GM19438 (cell line): ENCODE results near the gene FOXP3.

Experiments
- ATAC-seq: cut with Tn5 transposase; IDR thresholded peaks from one replicate; pipeline ENCODE4 v1.9.1; 2021; ENCODE audit warnings: low read depth; ENCODE audit not compliant: unreplicated experiment

FOXP3 gene

DNA sequence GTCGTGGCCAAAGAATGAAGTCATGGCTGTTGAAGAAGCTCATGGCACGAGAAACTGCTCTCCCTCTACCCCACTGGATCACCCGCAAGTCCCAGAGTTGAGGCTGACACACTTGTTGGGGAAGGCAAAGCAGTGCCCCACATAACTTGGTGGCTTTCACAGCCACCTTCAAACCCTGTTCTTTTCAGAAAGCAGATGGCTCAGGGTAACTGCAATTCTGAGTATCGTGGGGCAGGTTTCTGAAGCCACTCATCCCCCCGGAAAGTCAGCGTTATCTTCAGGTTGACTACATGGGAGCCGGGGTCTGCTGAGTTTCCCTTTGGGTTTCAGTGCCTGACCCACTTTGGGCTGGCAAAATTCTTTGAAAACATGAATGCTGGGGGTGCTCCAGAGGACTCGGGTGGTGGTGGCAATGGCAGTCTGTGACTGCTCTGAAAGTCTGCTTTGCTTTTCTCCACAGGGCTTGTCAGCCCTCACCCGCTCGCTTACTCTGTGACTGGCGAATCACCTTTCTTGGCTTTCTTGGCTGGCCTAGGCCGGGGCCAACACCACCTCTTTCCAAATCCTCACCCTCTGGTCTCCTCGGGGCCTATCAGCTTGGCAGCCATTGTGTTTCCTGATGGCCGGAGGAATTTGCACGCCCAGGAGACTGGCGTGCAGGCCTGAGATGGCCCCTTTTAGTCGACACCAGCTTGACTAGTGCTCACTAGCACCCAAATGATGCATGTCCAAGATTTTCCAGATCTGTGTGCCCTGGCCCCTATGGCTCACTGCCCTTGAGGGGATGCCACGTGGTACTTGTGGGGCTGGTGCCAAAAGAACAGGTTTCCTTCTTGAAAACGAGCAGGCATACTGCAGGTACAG, 12.4 kb upstream of the FOXP3 start:
- no peak for ATAC-seq

DNA sequence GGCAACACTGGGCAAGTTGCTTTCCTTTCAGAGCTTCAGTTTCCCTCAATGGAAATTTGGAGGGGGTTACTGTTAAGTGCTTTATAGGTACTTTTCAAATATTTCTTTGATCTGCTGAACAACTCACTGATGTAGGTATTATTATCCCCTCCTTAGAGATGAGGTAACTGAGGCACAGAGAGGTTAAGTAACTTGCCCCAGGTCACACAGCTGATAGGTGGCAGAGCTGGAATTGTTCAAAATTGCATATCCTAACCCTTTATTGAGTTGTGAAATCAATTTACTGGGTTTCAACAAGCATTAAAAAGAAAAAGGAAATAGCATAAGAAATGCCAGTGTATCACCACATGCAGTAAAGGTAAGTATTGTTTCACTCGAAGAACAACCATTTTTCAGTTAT, 11.7 kb upstream of the FOXP3 start:
- no peak for ATAC-seq

DNA sequence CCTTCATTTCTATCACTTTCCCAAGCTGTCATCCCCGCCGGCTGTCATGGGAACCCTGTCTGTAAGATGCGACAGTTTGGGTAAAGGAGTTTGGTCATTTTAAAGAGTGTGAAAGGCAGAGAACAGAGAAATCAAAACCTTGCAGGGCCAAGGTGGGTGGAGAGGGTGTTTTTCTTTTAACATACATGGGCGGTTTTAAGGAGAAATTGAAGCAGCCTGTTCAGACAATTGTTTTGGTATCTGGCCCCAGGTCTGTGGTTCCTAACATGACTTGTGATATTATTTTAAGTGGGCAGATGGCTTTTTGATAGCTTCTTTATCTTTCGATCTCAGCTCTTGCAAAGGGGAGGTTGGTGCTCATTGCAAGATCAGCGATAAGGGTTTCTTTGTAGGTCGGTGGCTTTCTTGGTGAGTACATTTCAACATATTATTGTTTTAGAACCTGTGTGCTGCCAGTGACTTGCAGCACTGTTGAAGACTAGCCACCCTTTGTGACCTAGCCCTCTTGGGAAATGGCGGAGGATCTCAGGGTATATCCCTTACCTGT, 8.7 kb upstream of the FOXP3 start:
- ATAC-seq = no peak

DNA sequence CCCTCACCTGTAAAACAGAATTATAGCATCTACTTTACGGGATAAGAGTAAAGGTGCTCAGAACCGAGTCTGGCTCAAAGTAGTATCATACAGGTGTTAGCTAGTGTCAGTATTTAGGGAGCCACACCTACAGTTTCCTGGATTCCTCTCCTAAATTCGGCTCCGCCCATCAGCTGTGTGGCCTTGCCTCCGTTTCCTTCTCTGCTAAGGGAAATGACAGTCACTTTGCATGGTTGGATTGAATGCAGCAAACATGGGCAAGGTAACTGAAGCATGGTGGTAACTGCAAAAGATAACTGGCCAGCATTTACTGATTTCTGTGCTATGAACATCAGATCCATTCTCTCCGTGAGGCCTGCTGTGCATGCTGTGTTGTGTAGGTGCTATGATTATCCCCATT, 7.9 kb upstream of the FOXP3 start:
- ATAC-seq = no peak

DNA sequence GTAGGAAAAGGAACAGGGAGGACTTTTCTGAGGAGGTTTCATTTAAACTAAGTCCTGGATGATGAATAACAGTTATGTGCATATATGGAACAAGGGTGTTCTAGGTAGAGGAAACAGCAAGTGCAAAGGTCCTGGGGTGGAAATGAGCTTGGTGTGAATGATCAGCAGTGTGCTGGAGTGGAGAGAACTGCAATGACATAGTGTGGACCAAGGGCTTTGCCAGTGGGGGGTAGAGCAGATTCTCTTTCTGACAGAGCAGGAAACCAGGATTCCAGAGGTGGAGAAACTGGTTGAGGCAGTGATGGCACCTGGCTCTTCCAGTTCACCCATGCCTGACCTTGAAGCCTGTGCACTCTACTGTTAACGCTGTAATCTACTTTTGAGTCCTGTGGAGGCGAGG, 6.8 kb upstream of the FOXP3 start:
- ATAC-seq = no peak

DNA sequence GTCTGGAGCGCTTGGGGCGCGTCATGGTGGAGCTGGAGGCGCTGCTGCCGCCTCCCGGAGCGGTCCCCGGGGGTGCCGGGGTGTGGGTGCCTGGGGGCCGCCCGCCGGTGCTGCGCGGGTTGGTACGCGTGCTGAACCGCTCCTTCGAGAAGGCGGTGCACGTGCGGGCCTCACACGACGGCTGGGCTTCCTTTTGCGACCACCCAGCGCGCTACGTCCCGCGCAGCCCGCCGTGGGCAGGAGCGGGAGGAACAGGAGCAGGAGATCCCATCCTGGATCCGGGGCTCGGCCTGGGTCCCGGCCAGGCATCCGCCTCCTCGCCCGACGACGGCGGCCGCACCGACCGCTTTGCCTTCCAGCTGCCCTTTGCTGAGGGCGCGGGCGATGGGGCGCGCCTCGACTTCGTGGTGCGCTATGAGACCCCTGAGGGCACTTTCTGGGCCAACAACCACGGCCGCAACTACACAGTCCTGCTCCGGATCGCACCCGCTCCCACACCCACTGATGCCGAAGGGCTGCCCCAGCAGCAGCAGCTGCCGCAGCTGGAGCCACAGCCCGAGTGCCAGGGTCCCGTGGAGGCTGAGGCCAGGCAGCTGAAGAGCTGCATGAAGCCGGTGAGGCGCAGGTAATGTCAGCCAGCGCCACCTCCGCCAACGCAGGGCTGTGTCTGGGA, 5.9 kb upstream of the FOXP3 start:
- ATAC-seq = no peak

DNA sequence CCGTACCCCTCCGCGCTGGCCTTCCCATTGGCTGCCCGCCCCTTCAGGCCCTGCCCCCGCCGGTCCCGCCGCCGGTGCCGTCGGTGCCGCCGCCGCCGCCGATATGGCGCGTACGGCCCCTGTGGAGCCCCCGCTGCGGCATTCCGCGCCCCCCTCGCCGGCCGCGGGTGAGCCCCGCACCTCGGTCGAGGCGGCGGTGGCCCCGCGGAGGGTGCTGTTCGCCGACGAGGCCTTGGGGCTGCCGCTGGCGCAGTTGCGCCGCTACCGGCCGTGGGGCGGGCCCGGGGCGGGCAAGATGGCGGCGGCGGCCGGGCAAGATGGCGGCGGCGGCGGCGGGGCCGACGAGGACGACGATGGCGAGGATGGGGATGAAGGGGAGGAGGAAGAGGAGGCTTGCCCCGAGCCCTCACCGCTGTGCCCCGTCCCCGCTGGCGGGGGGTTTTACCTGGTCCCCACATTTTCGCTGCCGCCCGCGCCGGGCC, 5.3 kb upstream of the FOXP3 start, which contains the start of gene PPP1R3F:
Gene PPP1R3F, plus strand, starts transcription at position 27 of the 482 bp plus-strand sequence. Its CDS starts 77 bp downstream, at position 104.
- peak; percentile 8 for ATAC-seq

DNA sequence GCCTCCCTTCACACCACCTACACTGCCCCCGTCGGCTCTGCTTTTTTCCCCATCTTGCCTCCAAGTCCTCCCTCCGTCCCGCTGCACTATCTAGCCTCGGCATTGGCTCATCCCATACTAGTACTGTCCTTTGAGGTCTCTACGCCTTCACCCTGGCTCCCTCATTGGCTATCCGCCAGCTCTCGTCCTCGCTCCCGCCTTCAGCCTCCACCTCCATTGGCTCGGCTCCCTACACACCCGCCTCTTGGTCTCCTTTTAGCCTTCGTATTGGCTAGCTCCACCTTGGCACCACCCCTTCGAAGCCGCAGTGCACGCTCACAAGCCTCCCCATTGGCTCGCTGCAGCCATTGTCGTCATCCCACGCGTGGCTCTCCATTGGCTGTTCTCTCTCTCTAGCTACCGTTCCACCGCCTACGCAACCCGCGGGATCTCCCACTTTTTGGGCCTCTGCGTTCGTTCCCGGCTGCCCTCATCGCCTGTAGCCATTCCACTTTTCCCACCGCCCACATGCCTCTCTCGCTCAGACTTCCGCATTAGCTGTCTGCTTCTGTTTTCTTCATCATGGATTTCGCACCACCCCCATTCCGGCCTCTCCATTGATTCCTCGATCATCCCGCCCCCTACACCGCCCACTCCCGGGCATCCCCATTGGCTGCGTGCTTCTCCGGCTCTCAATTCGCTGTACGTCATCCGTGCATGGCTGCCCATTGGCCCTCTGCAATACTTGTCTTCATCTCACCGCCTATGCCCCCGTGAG, 4.7 kb upstream of the FOXP3 start:
- ATAC-seq = peak; percentile 86

DNA sequence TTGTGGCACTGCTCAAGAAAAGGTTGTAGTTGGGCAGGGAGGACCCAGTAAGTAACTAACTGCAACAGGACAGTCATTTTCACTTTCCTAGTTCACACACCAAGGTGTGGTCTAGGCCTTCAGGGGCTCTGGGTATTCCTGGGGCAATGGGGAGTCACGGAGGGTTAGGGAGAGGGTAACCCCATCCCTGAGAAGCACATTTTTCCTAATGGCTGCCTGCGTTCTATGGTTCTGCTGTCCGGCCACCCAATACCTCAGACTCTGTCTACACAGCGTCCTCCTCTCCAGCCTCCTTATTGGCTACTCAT, 4.1 kb upstream of the FOXP3 start:
- ATAC-seq = no peak

DNA sequence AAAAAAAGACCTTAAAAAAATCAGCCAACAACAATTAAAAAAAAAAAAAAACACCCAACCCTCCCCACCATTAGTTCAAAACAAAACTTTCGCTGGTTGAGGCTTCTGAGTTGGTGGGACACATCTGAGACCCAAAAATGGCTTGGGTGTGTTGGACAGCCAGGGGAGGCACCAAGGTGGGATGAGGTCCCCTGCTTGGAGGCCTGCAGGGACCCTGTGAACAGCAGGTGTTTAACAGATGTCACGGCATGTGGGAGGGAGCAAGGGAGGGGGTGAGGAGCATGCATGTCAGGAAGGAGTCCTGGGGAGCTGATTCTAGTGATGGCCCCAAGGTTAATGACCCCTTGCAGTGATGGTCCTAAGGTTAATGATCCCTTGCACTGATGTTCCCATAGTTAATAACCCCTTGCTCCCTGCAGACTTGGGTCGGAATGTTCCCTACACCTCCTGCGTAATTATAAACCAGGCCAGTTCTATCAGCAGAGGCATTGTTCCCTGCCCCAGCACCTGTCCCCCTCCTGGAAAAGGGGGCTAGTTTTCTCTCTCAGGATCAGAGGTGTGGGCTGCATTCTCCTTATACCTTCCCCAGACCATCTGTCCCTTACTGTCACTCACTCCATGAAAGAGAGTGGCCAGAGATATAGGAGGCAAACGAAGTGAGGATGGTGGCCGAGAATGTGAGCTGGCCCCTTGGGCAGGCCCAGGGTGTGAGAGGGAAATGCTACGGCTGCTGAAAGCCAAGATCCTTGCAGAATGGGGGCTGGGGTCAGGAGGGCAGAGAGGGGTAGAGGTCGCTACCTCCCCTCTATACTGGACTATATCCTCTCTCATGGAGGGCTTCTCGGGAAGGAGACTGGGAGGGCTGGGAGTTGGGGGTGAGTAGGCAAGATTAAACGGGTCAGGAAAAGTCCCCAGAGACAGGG, 2.3 kb upstream of the FOXP3 start:
- no peak for ATAC-seq

DNA sequence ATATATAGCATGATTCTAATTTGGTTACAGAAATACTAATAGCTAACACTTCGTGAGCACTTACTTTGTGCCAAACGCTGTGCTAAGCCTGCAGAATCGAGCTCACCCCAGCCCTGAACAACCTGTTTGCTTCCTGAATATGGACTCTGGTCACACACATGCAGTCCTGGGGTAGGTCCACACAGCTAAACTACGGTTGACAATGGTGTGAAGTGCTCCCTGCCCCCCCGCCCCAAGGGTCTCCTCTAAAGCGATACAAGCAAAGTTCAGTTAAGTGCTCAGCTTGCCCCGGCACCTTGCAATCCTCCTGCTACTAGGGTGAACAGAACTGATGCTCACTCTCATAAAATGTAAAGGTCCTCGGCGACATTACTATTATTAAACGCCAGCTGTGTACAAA, 879 bp downstream of the FOXP3 start:
- no peak for ATAC-seq

DNA sequence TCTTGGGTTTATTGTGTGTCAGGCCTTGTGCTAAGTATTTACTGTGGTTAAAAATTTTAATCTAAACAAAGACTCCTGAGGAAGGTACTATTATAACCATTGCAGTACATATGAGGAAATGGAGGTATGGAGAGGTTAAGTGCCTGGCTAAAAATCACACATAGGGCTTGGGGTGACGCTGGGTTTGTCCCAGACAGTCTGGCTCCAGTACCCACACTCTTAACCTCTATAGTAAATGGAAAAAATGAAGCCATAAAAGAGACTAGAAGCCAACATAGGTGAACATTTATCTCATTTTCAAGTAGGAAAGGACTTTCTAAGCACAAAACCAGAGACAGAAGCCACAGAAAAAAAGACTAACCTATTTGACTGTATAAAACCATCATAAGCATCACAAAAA, 1.9 kb downstream of the FOXP3 start:
- ATAC-seq = no peak

DNA sequence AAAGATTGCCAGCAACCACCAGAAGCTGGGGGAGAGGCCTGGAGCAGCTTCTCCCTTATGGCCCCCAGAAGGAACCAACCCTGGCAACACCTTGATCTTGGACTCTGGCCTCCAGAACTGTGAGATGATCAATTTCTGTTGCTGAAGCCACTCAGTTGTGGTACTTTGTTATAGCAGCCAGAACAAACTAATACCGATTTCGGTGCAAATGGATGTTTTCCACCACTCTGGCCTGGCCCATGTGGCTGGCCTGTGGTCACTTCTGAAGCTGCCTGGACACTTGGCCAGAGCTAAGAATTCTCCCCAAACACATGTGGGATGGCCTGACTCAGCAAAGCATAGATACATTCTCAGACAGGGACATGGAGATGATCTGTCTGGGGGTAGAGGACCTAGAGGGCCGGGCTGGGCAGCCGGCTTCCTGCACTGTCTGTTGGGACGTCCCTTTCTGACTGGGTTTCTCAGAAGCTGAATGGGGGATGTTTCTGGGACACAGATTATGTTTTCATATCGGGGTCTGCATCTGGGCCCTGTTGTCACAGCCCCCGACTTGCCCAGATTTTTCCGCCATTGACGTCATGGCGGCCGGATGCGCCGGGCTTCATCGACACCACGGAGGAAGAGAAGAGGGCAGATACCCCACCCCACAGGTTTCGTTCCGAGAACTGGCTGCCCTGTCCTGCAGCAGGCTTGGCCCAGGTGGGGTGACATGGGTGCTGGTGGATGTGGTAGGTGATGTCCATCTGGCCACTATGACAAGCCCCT, 4.1 kb downstream of the FOXP3 start:
- no peak for ATAC-seq

DNA sequence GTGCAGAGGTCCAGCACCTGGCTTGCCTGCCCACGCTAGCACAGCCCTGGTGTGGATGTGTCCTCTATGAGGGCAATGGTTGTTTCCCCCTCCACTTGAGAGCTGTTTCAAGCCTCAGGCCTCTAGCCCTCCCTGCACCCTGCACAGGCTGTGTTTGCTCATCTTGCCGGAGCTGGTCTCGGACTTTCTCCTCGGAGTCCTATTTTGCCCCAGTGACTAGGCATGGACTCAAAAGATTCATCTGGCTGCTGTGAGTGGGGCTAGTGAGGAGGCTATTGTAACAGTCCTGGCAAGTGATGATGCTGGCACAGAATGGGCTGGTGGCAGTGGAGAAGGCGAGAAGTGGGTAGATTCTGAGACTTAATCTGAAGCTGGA, 5.8 kb downstream of the FOXP3 start:
- ATAC-seq = no peak

DNA sequence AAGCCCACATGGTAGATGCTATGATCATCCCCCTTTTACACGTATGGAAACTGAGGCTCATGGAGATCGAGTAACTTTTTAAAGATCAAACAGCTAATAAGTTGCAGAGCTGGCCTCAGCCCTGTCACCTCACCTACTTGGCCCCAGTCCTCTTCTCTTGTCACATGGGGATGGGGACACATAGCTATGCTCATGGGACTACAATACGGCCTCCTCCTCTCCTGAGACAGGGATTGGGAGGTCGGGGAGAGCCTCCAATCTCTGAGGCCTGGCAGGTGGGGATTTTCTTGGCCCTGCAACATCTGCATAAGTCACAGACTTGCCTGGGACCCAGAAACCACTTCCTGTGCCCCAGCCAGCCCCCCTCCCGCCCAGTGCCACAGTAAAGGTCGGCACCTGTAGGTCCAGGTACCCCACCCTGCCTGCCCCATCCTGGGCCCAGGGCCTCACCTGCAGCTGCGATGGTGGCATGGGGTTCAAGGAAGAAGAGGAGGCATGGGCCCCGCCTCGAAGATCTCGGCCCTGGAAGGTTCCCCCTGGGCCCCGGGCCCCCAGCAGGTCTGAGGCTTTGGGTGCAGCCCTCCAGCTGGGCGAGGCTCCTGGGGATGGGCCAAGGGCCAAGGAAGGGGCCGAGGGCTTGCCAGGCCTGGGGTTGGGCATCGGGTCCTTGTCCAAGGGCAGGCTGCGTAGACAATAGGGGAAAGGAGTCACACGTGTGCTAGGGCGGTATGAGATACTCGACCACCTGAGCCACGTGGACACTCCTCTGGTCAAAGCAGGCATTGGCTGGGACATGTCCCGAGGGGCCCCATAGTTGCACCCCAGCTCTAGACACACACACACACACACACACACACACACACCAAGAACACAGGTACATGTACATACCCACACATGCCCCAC, 6.4 kb downstream of the FOXP3 start:
- no peak for ATAC-seq

DNA sequence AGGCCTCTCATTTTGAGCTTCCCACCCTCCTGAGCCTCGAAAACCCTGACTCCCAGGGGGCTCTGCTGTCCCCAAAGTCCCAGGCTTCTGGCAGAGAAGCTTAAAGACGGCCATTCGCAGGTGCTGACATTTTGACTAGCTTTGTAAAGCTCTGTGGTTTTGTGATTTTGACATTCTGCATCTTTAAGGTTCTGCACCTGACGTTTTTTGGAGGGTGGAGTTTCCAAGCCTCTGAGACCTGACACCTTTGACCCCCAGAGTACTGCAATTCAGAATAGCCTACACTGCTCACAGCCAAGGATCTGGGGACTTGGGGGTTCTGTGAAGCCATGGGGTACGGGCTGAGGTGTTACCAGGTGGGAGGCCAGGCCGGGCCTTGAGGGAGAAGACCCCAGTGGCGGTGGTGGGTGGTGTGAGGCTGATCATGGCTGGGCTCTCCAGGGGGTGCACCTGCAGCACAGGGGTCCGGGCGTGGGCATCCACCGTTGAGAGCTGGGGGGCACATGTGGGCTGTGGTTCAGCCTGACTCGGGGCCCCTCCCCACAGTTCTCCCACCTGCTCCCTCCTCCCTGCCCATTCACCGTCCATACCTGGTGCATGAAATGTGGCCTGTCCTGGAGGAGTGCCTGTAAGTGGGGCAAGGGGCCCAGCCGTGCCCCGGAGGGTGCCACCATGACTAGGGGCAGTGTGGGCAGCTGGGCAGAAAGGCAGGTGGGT, 7.3 kb downstream of the FOXP3 start:
- ATAC-seq = no peak

DNA sequence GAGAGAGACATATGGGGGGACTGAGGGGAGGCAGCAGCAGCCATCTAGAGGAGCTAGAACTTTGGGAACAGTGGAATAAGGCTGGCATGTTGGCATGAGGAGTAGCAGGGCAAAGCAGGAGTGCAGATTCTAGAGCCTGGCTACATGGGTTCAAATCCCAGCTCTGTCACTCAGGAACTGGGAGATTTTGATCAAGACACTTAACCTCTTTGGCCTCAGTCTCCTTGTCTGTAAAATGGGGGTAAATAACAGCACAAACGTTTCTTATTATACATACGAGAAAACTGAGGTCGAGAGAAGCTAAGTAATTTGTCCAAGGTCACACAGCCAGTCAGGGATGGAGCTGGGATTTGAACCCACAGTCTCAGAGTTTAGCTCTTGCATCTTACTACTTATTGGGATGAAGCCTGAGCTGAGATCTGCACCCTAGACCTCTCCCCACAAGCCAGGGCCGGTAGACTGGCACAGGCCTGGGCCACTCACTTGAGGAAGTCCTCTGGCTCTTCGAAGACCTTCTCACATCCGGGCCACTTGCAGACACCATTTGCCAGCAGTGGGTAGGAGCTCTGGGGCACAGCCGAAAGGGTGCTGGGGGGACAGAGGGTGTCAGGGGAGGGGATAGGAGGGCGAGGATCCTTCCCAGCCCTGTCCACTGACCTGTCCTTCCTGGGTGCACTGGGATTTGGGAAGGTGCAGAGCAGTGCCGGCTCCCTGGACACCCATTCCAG, 8.1 kb downstream of the FOXP3 start:
- ATAC-seq = no peak
